ENCODE results near the gene SLC38A11.

DNA sequence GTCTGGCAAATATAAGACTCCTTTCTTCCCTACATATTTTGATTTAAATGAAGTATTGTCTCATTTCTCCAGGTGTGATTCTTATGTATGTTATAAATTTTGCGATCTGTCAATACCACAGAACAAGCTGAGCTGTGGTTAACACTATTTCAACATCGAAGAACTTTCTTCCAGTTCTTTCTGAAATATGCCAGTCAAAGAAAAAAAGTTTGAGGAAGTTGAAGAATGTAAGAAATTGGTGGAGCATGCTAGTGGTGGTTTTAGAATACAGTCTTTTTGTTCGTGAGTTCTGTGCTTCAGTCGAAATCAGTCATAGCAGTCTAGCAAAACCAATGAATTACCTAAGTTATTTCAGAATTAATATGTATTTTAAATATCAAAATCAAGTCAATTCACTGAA lies 105.1 kb downstream of the SLC38A11 start:
- TF ChIP-seq CHD4 (IDR thresholded peaks at IDR 0.05) (no peak), NRF1 (conservative IDR thresholded peaks at IDR 0.05; ENCODE audit: low read depth, low read length) (no peak), CBFB (IDR thresholded peaks at IDR 0.05; ENCODE audit: low read depth) (no peak), RAD21 (IDR thresholded peaks at IDR 0.05; ENCODE audit: insufficient read depth, low read depth, low read length) (no peak), MTA3 (IDR thresholded peaks at IDR 0.05; ENCODE audit: borderline replicate concordance, low read length) (no peak), STAT1 (conservative IDR thresholded peaks at IDR 0.05) (no peak)
- TF ChIP-seq, protein P1, sequence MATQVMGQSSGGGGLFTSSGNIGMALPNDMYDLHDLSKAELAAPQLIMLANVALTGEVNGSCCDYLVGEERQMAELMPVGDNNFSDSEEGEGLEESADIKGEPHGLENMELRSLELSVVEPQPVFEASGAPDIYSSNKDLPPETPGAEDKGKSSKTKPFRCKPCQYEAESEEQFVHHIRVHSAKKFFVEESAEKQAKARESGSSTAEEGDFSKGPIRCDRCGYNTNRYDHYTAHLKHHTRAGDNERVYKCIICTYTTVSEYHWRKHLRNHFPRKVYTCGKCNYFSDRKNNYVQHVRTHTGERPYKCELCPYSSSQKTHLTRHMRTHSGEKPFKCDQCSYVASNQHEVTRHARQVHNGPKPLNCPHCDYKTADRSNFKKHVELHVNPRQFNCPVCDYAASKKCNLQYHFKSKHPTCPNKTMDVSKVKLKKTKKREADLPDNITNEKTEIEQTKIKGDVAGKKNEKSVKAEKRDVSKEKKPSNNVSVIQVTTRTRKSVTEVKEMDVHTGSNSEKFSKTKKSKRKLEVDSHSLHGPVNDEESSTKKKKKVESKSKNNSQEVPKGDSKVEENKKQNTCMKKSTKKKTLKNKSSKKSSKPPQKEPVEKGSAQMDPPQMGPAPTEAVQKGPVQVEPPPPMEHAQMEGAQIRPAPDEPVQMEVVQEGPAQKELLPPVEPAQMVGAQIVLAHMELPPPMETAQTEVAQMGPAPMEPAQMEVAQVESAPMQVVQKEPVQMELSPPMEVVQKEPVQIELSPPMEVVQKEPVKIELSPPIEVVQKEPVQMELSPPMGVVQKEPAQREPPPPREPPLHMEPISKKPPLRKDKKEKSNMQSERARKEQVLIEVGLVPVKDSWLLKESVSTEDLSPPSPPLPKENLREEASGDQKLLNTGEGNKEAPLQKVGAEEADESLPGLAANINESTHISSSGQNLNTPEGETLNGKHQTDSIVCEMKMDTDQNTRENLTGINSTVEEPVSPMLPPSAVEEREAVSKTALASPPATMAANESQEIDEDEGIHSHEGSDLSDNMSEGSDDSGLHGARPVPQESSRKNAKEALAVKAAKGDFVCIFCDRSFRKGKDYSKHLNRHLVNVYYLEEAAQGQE (IDR thresholded peaks at IDR 0.05; ENCODE audit: low read depth, low read length): no peak
- TF ChIP-seq, protein P2, sequence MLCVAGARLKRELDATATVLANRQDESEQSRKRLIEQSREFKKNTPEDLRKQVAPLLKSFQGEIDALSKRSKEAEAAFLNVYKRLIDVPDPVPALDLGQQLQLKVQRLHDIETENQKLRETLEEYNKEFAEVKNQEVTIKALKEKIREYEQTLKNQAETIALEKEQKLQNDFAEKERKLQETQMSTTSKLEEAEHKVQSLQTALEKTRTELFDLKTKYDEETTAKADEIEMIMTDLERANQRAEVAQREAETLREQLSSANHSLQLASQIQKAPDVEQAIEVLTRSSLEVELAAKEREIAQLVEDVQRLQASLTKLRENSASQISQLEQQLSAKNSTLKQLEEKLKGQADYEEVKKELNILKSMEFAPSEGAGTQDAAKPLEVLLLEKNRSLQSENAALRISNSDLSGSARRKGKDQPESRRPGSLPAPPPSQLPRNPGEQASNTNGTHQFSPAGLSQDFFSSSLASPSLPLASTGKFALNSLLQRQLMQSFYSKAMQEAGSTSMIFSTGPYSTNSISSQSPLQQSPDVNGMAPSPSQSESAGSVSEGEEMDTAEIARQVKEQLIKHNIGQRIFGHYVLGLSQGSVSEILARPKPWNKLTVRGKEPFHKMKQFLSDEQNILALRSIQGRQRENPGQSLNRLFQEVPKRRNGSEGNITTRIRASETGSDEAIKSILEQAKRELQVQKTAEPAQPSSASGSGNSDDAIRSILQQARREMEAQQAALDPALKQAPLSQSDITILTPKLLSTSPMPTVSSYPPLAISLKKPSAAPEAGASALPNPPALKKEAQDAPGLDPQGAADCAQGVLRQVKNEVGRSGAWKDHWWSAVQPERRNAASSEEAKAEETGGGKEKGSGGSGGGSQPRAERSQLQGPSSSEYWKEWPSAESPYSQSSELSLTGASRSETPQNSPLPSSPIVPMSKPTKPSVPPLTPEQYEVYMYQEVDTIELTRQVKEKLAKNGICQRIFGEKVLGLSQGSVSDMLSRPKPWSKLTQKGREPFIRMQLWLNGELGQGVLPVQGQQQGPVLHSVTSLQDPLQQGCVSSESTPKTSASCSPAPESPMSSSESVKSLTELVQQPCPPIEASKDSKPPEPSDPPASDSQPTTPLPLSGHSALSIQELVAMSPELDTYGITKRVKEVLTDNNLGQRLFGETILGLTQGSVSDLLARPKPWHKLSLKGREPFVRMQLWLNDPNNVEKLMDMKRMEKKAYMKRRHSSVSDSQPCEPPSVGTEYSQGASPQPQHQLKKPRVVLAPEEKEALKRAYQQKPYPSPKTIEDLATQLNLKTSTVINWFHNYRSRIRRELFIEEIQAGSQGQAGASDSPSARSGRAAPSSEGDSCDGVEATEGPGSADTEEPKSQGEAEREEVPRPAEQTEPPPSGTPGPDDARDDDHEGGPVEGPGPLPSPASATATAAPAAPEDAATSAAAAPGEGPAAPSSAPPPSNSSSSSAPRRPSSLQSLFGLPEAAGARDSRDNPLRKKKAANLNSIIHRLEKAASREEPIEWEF (IDR thresholded peaks at IDR 0.05; ENCODE audit: insufficient replicate concordance, low read depth, low read length): no peak
